T follicular helper cell (primary cell): Measurements from ENCODE around the gene PRKAR1A.
"Not testable (repeated sequence)": the region's sequence is repeated elsewhere in the genome, so short reads cannot be mapped to it uniquely, and the experiment has no call there.

Experiments
- DNase-seq: peaks from one replicate; pipeline ENCODE4 v3.0.0-alpha.2; 2020; ENCODE audit warnings: low read depth

PRKAR1A gene

DNA sequence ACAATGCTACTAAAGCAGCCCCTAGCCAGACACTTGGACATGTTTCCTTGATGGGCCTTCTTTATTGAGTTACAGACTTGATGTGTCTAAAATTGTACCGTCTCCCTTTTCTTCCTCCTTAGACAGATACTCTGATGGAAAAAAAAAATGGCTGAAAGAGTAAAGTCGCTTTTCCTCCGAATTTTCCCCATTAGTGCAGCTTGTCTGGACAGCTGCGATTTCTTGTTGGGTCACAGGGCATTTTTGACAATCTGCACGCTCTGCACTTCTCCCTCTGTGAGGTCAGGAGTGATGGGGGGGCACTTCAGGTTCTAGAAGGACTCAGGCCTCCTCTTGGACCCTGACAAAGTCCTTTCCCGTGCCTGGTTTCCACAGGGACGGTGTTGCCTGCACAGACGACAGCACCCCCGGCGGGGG, 968 bp upstream of the PRKAR1A start:
- DNase-seq: no peak

DNA sequence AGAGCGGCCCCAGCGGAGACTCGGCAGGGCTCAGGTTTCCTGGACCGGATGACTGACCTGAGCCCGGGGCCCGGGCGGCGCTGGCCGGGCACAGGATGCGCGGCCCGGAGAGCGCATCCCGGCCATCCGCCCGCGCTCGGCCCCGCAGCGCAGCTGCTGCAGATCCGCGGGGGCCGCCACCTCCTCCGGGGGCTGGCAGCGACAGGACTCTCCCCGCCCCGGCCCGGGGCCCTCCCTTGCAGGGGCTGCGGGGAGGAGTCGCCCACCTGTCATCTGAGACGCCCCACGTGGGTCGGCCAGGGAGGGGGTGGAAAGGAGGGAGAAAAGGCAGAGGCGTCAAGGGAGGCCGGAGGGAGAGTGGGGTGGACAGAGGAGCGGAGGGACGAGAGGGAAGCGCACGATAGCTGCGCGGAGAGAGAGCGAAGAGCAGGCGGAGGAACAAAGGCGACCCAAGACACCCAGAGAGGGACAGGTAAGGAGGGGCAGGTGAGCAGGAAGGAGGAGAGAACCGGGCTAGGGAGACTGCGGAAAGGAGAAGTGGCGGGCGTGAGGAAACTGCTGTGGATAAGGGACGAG, 471 bp upstream of the PRKAR1A start:
- DNase-seq: peak; percentile 56

DNA sequence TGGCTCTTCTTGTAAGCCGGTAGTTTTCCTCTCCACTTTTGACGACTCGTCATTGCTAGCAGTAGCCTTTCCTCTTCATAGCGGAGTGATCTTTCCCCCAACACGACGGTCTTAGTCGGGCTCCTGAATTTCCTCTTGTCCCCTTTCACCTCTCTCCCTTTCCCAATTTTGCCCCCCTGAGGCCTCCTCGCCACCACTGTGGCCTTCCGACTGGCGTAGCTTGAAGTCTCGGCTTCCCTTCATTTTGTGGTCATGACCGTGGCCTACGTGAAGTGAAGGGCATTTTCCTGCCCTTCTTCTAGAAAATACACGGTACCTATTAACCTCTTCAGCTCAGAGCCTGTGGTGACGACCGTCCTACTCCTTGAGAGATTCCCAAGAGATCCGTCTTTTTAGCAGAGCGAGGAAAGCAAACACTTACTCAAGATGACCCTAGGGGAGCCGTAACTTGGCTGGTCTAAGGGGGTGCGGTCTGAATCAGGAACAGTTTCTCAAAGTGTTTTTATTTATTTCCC, 787 bp downstream of the PRKAR1A start:
- DNase-seq: no peak

DNA sequence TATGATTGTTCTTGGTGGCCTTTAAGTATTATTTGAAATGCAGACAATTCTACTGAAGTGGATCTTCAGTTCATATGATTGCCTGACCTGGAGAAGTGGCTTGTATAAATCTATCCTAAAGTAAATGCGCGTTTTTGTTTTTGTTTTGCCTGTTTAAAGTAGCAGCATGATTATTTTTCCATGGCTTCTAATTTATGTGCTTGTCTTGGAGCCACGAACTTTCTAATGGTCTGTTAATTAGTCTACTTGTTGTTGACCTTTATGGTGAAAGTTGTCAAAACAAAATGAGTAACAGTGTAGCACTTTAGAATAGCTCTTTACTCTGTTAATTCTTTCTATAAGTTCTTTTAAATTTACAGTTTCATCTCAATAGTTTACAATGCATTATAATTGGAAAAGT, 1.7 kb downstream of the PRKAR1A start:
- no peak for DNase-seq

DNA sequence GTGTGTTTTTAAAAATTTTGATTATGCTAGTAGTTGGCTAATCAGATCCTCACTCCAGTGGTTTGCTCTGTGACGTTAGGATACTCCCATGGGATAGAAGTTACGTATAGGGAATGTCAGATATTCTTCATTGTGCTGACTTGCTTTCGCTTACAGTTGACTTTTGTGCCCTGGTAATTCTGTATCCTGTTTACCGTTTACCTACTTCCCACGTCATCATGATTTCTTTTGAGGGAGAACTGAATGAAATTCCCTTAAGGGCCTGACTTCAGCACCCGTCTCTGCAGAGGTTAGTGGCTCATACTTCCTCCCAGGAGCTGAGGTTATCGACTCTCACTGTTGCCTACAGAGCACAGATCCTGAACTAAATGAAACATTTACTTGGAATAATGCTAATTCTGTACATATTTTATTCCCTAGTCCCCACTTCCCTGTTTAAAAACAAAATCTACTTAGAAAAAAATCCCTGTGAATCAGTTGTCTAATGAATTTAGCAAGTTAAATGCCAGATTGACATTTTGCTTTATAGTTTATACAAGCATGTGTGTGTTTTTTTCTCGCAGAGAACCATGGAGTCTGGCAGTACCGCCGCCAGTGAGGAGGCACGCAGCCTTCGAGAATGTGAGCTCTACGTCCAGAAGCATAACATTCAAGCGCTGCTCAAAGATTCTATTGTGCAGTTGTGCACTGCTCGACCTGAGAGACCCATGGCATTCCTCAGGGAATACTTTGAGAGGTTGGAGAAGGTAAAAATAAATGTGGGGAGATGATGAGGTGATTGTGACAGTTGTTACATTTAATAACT, 2.8 kb downstream of the PRKAR1A start:
- no peak for DNase-seq

DNA sequence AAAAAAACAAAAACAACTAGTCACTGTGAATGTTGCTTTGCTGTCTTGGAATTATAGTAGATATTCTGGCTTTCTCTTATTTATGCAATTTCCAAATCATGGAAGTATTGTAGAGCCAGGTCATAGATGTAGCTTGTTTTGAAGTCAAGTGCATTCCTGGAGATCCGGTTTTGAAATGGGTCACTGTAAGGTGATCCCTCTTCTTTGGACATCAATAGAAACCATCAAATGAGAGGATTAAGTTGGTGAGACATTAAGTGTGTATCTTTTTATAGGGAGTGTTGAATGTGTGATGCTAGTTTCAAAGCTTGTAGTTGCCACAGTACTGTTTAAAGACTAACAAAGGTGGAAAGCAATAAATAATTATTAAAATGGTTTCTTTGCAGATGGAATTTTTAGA, 4.5 kb downstream of the PRKAR1A start:
- no peak for DNase-seq

DNA sequence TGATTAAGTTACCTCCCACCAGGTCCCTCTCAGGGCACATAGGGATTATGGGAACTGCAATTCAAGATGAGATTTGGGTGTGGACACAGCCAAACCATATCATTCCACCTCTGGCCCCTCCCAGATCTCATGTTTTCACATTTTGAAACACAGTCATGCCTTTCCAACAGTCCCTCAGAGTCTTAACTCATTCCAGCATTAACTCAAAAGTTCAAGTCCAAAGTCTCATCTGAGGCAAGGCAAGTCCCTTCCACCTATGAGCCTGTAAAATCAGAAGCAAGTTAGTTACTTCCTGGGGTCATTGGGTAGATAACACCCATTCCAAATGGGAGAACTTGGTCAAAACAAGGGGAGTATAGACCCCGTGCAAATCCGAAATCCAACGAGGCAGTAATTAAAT, 5.4 kb downstream of the PRKAR1A start:
- DNase-seq: not testable (repeated sequence)

DNA sequence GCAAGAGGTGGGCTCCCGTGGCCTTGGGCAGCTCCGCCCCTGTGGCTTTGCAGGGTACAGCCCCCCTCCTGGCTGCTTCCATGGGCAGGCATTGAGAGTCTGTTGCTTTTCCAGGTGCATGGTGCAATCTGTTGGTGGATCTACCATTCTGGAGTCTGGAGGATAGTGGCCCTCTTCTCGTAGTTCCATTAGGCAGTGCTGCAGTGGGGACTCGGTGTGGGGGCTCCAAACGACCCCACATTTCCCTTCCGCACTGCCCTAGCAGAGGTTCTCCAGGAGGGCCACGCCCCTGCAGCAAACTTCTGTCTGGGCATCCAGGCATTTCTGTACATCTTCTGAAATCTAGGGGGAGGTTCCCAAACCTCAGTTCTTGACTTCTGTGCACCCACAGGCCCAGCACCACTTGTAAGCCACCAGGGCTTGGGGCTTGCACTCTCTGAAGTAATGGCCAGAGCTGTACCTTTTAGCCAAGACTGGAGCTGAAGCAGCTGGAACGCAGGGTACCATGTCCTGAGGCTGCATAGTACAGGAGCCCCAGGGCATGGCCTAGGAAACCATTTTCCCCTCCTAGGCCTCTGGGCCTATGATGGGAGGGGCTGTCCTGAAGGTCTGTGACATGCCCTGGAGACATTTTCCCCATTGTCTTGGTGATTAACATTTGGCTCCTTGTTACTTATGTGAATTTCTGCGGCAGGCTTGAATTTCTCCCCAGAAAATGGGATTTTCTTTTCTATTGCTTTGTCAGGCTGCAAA, 6.0 kb downstream of the PRKAR1A start:
- no peak for DNase-seq

DNA sequence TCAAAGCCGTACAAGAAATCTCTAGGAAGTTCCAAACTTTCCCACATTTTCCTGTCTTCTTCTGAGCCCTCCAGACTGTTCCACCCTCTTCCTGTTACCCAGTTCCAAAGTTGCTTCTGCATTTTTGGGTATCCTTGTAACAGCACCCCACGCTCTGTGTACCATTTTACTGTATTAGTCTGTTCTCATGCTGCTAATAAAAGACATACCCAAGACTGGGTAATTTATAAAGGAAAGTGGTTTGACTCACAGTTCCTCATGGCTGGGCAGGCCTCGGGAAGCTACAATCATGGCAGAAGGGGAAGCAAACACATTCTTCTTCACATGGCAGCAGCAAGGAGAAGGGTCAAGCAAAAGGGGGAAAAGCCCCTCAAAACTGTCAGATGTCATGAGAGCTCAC, 6.8 kb downstream of the PRKAR1A start:
- DNase-seq: not testable (repeated sequence)

DNA sequence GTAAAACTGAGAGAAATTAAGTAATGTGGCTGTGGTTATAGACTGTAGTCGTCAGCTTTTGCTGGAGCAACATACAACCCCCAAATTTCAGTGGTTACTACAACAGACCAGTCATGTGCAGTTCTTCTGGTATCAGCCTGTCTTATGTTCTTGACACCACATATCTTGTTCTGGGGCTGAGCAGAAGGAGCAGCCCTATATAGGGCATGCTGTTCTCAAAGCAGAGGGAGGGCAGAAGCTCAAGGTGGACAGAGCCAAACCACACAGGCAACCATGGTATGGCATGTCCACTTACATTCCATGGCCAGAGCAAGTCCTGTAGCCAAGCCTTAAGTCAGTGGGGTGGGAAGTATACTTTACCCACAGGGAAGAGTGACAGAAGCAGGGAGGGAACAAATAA, 7.7 kb downstream of the PRKAR1A start:
- no peak for DNase-seq

DNA sequence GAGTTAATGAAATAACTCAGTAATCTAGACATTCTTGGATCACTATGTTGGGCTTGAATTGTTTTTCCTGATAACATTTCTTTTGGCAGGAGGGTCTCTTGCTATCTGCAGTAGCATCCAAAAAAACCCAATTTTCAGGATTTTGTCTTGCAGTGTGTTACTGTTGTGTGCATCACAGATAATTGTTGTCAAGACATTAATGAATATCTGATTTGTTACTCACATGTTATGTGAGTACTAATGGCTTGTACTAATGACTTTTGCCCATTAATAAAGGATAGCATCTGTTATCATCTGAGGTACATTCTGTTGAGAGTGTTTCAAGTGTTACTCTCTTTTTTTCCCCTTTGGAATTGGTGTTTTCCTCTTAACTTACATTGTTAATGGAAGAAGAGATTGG, 10.0 kb downstream of the PRKAR1A start:
- DNase-seq: no peak

DNA sequence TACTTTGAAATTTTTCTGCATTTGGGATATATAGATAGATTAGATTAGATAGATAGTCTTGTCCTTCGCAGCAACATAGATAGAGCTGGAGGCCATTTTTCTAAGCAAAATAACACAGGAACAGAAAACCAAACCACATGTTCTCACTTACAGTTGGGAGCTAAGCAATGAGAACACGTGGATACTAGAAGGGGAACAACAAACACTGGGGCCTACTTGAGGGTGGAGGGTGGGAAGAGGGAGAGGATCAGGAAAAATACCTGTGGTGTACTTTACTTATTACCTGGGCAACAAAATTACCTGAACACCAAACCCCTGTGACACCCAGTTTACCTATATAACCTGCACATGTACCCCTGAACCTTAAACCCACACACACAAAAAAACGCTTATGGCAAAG, 14.3 kb downstream of the PRKAR1A start:
- no peak for DNase-seq

DNA sequence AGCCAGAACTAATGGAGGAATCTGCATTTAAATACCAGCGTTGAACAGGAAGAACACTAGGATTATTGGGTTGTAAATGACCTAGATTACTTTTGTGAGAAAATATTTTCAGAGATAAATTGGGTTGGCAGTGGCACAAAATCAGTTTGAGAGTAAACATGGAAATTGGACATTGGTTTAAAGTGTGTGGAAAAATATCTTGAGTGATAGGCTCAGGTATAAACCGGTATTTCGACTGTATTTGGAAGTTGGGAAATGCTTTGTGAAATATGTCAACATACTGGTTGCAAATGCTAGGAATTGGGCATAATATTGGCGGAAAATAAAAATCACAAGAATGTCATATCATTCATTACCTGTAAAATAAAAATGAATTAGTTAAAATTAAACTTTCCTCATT, 15.1 kb downstream of the PRKAR1A start:
- DNase-seq: no peak

DNA sequence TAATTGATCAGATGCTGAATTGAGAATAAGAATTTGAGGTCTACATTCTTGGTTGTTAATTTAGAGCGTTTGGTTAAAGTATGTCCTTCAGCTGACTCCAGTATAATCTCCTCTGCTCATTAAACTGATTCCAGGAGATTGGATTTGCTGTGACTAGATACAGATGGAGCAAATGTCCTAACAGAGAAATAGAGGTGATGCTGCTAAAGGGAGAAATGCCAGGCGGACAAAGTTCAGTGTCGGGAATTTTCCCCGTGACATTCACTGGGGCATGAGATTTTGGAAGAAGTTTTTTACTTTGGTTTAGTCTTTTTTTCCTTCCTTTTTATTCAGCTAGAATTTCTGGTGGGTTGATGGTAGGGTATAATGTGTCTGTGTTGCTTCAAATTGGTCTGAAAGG, 19.0 kb downstream of the PRKAR1A start:
- DNase-seq: no peak

DNA sequence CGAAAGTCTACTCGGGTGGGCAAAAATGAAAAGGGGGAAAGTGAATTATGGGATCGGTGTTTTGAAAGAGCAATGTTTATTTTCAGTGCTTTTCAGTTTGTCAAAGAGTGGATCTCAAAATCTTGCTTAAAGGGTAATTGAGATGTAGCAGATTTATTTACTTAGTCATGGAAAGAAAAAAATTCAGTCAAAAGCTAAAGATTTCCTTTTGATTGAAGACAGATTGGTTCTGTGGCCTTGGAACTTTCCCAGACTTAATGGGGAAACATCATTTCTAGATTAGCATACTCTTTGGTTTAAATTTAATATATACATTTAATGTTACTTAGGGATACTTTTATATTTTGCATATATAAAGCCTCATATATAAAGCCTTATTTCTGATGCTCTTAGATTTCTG, 20.6 kb downstream of the PRKAR1A start:
- DNase-seq: no peak

DNA sequence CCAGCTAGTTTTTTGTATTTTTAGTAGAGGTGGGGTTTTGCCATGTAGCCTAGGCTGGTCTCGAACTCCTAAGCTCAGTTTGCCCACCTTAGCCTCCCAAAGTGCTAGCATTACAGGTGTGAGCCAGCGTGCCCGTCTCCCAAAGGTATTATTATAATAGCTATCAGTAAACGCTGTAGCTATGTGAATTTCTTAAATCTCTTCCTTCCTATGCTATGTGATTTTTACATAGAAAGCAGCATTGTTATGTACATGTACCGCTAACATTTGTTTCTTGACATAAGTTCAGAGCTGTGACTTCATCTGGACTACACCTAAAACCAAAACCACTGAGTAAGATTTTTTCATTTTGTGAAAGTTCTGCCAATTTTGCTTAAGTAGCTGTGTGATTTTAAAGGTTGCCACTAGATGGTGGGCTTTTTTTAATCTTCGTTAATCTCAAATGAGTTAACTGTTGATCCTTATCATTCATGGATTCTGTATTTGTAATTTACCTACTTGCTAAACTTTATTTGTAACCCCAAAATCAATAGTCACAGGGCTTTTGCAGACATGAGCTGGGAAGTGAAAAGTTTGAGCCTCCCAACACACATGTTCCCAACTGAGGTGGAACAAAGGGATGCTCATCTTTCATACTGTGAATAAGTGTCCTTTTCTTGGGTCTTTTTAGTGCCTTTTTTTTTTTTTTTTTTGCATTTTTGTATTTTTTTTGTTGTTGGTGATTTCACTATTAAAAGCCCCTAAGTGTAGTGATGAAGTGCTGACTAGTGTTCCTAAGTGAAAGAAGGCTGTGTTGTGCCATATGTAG, 21.9 kb downstream of the PRKAR1A start:
- DNase-seq: no peak

DNA sequence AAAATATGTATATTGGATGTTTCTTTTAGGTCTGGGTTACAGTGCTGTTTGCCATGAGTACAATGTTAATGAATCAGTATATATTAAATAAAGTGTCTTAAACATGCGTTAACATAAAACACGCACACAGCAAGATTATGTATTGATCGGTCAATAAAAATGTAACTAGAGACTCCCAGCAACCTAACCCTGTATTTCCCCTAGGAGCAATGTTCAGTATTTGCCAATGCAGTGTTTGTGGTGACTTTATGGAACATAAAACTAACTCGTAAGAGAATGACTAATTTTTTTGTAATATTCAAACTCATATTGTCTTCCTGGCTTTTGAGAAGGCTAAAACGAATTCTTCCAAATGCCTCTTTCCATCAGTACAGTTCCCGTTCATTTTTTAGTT, 22.5 kb downstream of the PRKAR1A start:
- no peak for DNase-seq

DNA sequence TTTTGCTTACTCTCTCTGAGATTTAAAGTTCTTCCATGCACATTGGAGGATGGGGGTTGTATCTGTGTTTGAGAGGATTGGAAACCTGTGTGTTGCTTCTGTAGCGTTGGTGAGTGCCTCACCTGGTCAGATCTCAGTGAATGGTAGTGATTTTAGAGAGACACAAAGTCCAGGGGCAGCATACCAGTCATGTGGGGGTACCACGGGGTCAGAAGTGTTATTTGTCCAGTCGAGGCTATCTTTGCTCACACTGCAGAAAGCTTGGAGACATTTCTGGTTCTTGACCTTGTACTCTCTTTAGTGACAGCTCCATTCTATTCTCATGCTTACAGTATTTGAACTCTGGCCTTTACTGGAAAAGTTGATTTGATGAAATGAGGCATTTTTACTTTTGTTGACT, 23.7 kb downstream of the PRKAR1A start:
- DNase-seq: no peak

DNA sequence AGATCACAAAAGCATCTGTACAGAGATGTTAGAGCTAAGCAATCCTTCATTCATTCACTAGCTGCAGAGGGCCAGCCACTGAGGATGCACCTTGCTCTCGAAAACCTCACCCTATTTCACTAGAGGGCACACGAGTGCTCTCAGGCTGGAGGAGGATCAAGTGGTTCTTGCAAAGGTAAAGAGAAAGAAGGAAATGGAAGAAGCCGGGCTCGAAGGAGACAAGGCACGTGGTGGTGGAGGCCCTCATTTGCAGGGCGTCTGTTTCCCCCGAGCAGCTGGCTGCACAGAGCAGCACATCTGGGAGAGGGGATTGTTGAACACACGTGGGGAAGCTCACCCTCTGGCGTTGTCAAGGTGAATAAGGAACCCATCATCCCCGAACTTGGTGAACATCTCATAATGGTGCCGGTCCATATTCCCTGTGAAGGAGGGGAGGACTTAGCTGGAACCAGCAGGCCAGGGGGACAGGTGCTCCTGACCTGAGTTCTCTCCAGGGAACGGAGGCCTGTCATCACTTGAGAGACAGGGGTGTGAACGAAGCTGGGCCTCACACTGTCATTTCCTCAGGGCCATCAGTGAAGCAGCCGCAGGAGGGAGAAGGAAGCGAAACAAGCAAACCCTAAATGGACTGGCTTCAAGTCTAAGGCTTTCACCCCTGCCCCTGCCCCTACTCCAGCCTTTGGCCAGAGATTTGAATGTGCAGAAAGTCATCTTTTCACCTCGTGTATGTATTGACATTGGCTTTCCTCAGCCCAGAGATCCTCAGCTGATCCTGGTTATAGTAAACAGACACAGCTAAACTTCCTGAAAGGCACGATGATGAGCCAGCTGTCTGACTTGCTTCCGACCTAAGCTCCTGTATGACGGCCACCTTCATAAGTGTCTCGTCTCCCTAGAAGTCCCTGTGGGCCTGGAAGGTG, 27.6 kb downstream of the PRKAR1A start:
- no peak for DNase-seq

DNA sequence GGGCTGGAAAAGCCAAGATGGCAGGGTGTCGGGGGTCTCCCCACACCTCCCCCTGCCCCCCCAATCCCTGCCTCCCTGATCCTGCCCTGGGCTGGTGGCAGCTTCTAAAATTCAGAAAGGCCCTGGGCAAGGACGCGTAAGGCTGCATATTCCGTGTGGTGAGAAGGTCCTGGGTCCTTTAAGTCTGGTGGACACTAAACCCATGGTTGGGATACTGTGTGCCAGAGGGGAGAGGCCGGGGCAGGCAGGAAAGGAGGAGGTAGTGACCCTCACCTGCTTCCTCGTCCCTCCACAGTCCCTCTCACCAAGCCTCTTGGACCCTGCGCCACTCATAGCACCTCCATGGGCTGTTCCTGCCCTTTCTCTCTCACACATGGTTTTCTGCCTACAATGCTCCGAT, 28.8 kb downstream of the PRKAR1A start:
- DNase-seq: no peak

DNA sequence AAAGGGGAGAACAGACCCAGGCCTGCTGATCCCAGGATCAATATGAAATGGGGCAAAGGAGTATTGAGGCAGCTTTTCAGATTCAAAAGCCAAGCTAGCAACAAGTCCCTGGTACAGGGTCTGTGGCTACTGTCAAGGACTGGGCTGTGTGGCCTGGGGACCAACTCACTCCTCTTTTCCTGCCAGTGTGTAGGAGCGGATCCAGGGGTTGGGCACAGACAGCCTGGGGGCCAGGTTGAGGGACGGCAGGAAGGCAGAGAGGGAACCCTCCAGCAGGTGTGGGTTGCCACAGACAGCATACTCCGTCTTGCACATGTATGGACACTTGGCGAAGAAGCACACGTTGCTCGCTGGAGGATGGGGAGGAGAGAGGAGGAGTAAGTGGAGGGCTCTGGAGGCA, 29.6 kb downstream of the PRKAR1A start:
- DNase-seq: no peak
